ENCODE measurements around the gene GFOD1.

Gene GFOD1

DNA sequence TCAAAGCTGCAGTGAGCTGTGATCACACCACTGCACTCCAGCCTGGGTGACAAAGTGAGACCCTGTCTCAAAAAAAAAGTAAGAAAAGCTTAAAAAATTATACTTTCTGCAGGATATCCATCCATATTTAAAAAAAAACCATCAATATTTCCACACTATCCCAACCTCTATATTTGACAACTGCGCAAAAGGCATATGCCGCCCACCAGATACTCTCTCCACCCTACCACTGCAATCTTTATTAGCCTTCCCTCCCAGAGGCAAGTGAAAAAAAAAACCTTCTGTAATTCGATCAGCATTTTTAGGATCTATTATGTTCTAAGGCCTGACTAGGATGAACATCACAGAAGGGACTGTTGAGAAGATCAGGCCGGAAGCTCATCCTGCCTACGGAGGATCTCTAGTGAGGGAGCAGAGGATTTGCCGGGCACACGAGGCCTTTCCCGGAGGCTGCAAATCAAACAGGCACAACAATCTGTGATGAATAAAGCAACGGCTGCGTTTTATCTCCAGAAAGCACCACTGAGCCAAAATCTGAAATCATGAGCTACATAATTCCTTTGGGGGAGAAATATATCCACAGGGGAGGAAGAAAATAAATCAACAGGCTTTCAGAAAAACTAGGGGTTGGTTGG lies 65.9 kb downstream of the GFOD1 start:
- DNase-seq, result no peak

DNA sequence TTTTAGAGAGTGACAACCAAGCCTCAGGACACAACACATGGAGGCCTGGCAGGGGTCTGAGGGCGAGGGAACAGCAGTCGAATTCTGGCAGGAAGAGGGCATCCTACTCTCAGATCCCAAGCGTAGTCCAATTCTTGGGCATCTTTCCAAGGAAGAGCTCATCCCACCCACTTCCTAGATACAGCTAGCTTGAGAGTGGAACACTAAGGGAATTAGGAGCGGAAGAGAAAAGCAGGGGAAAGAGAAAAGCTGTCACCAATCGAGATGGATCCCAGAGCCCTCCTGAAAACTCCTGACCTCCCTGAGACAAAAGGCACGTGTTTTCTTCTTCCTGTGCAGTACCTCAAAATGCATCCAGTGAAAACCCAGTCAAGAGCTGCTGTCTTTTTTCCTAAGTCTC lies 67.1 kb downstream of the GFOD1 start:
- no peak for DNase-seq

DNA sequence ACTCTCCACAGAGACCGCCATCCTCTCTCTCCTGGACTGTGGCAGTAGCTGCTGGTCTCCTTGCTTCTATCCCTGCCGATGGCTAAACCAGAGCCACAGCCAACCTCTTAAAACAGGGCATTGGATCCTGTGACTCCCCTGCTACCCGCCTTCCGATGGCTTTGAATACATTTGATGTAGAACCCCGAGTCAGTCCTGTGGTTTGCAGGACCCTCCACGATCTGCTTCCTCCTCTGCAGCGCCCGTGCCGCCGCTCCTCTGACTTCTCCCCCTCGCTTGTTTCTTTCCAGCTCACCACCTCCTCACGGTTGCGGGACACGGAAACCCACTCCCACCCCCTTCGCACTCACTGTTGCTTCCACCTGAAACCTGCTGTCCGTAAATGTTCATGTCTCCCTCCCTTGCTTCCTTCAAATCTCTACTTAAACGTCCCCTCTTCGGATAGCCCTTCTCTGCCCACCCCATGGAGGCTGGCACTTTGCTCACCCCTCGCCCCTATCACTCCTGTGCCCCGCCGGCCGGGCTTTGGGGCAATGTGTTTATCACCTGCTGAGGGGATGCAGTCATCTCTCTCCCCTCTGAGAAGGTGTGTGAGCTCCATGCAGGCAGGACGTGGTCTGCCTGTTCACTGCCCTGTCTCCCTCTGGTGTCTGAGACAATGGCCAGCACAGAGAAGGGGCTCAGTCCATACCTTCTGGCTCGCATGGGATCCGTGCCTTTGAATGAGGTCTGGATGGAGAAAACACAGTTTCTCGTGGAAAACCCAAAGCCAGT lies 67.8 kb downstream of the GFOD1 start:
- DNase-seq, result no peak

DNA sequence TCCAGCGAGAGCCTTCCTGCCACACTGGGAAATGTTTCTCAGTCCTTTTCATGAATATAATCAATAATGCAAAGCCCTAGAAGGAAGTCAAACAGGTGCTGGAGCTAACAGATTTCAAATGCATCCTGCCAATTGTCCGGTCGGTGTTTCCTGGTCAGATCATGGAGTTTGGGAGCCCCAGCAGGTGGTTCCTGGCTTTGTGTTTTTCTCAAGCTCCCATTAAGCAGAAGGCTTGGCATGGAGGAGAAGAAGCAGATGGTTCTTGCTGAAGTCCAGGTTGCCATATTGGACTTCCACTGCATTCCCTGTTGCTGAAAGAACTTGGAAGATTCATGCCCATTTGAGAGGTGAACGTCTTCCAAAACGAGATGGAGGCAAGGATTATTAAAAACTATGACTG lies 68.6 kb downstream of the GFOD1 start:
- no peak for DNase-seq

DNA sequence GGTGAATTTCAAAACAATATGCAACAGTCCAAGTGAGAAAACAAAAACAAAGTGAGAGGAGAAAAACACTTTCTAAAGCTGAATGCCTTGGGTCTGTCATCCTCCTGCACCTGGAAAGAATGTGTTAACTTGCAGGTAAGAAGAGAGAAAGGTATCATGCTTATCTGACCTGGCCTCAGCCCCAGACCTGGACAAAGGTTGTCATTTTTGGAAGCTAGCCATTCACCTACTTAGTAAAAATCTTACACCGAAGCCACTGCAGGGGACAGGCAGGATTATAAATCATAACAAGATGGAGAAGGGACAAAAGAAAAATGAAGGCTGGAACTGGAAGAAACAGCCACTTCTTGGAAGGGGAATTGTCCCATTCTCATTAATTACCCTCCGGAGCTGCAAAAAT lies 69.4 kb downstream of the GFOD1 start:
- no peak for DNase-seq

DNA sequence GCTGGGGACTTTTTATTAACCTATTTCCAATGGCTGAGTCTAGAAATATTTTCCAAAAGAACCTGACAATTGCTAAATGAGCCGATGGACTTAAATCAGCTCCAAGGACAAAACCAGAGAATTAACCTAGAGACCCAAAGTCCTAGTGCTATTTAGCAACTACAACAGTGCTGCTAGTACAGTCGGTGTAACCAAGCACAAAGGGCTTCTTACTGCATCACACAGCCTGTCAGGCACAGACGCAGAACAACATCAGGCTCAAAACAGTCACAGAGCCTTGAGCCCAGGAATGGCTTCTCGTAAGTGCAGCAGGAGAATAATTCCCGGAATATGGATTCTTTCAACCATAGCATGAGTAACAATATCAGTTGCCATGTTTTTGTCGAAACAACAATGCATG lies 70.0 kb downstream of the GFOD1 start:
- DNase-seq, result no peak

DNA sequence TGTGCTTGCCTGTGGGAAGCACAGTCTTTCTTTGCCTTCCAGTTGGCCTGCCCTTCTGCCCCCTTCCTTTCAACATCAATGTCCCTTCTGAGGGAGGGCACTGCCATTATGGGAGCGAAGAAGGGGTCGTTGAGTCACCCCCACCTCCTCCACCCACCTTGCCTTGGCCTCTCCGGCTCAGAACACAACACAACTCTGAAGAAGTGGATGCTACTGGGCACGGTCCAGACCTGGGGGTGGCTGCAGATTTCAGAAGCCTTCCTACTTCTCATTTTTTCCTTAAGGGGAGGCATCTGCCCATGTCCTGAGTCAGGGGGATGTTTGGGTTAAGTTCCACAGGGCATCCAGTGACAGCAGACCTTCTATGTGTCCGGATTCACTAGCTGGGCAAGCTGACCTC lies 72.1 kb downstream of the GFOD1 start:
- DNase-seq, result no peak

GRCh38 chr6:13413900-13414555 lies 73.4 kb downstream of the GFOD1 start:
- DNase-seq, result no peak

DNA sequence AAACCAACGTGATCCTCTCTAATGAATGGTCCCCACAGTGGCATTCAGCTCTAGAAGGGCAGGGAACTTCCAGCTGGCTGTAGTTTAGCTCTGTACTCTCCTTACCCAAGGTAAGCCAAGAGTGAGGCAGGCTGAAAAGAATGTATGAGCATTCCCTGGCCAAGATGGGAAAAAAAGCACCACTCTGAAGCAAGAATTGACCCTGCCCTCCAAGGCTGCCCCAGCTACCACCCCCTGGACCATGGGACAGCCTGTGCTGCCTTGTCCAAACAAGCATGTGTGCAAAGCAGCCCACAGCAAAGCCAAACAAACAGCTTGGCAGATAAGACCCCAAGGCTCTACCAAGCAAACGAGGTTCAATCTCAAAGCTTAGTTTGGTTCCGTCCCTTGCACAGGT lies 73.9 kb downstream of the GFOD1 start:
- no peak for DNase-seq

DNA sequence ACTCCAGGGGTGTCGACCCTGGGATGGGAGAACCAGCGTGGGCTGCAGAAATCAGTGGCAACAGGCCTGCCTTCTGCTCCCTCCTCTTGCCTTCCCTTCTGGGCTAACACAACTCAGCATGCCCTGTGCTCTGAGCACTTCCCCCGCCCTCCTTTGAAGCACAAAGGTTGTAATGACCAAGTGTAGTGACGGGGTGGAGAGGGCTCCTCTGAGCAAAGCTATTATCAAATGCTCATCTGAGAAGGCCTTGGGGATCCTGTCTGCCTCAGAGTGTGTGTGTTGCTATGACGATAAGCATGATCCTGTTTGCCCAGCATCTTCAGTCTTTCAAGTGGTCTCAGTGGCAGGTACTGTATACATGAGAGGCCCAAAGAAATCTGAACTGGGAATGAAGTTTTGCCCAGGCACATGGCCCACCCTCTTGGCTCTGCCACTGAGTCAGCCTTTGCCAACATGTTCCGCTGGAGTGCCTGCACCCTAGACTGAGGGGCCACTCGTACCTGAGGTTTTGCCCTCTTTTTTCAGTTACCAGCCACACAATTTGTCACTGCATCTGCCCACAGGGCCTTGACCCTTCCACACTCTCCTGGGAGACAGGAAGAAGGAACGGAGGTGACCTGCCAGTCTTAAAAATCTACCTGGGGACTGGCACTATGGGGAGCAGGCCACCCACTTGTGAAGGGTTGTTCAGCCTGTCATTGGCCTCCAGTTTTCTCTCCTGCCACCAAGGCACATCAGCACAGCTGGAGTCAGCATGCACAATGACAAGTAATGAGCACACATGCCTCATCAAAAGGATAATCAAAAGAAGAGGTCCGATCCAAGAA lies 74.5 kb downstream of the GFOD1 start:
- no peak for DNase-seq

DNA sequence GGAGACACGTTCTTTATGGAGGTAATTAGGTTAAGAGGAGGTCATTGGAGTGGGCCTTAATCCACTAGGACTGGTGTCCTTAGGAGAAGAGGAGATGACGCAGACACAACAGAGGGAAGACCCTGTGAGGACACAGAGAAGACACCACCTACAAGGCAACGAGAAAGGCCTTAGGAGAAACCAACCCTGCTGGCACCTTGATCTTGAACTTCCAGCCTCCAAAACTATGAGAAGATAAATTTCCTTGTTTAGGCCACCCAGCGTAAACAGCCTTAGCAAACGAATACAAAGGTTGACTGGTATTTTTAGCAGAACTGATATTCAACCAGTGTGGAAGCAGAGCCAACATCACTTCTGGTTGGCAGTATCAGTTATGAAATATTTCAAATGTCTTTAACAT lies 75.2 kb downstream of the GFOD1 start:
- no peak for DNase-seq

DNA sequence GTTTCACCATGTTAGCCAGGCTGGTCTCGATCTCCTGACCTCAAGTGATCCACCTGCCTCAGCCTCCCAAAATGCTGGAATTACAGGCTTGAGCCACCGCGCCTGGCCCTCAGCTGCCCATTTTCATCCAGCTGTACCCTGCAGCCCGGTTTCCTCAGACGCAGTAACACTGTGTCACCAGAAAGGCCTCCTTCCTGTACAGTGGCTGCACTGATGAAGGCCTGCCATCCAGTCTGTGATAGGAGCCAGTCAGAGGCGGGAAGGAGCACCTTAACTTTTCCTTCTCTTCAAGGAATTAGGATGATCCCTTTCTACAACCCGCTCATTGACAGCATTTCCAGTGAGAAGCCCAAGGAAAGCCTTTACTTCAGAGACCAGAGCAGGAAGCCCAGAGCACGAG lies 75.9 kb downstream of the GFOD1 start:
- no peak for DNase-seq

- DNase-seq, result no peak
These were observed 77.4 kb downstream of the GFOD1 start for GRCh38 chr6:13409991-13410390.

GRCh38 chr6:13407709-13408695 lies 79.4 kb downstream of the GFOD1 start:
- DNase-seq, result no peak

- DNase-seq, result no peak
These were observed 80.1 kb downstream of the GFOD1 start for GRCh38 chr6:13407368-13407708.

GRCh38 chr6:13406781-13407180 lies 80.6 kb downstream of the GFOD1 start:
- DNase-seq, result no peak

DNA sequence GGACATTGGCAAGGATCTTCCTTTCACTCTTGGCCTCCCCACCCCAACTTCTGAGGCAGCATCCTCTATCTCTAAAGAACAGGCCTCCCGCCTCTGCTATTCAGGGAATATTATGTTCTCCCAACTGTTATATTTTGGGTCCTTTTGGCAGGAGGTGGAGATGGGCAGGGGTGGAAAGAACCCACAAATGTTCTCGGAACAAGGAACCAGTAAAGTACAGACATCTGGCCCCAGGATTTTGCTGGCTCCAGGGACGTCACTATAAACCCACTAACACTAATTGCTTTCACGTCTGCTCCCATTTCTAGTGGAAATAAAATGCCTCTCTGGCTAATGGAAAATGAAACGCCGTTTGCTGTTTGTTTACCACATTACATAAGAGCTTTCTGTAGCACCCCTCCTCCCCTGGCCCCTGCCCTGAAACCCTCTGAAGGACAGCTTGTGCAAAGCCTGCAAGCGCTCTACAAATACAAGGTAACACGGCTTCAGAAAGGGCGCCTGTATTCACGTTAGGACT lies 81.4 kb downstream of the GFOD1 start:
- no peak for DNase-seq

- no peak for DNase-seq
These were observed 82.5 kb downstream of the GFOD1 start for GRCh38 chr6:13404892-13405254.

- DNase-seq, result no peak
These were observed 83.0 kb downstream of the GFOD1 start for GRCh38 chr6:13404228-13404891.

DNA sequence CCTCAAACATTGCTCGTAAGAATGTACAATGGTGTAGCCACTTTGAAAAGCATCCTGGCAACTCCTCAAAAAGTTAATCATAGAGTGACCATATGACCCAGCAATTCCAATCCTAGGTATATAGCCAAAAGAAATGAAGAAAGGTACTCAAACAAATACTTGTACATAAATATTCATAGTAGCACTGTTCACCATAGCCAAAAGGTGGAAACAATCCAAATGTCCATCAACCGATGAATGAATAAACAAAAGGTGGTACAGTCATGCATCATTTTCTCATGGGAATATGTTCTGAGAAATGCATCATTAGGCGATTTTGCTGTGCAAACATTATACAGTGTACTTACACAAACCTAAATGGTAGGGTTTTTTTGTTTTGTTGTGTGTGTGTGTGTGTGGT lies 84.7 kb downstream of the GFOD1 start:
- DNase-seq, result no peak

DNA sequence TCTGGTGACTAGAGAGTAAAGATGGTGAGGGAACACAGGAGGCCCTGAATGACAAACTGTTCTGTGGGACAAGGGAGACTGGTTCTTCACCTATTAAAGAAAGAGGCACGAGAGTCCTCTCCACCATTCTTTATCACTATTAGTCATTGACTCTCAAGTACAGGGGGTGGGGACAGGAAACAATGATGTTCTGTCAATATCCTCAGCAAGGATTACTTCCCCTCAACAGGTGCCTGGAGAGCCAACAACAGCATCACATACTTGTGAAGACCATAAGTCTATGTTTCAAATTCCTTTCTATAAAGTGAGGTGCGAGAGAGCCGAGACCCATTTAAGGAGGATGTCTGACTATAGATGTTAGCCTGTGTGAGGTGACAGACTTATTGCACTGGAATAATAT lies 86.6 kb downstream of the GFOD1 start:
- DNase-seq, result no peak

Measured in activated gamma-delta T cell treated with Interleukin-2 at 50 U/mL for 16 hours (primary cell).